Superior temporal gyrus (tissue), 1 donor: ENCODE measurements around the gene KCNH2.

Source experiments
- DNase-seq: peaks from one replicate; pipeline ENCODE4 v3.0.0-alpha.2; 2016; ENCODE audit errors: extremely low spot score

Gene KCNH2

GRCh38 chr7:150947761-150948651 is 30.1 kb downstream of the KCNH2 start:
- DNase-seq: no peak

GRCh38 chr7:150947241-150947745 is 30.8 kb downstream of the KCNH2 start:
- no peak for DNase-seq

GRCh38 chr7:150946421-150947240 is 31.5 kb downstream of the KCNH2 start:
- no peak for DNase-seq

GRCh38 chr7:150945853-150946420 is 32.2 kb downstream of the KCNH2 start:
- DNase-seq: peak; percentile 37

GRCh38 chr7:150945171-150945852 is 32.8 kb downstream of the KCNH2 start:
- DNase-seq: no peak

- no peak for DNase-seq
Measured at GRCh38 chr7:150944066-150945042, 33.8 kb downstream of the KCNH2 start.

GRCh38 chr7:150943453-150943814 is 34.7 kb downstream of the KCNH2 start:
- DNase-seq: no peak

GRCh38 chr7:150942591-150943452 is 35.3 kb downstream of the KCNH2 start:
- DNase-seq: no peak

GRCh38 chr7:150942001-150942590 is 36.0 kb downstream of the KCNH2 start:
- DNase-seq: no peak

GRCh38 chr7:150941351-150942000 is 36.6 kb downstream of the KCNH2 start:
- no peak for DNase-seq

- no peak for DNase-seq
Measured at GRCh38 chr7:150940431-150941102, 37.6 kb downstream of the KCNH2 start.

- no peak for DNase-seq
Measured at GRCh38 chr7:150939466-150939865, 38.7 kb downstream of the KCNH2 start.

- DNase-seq: no peak
Measured at GRCh38 chr7:150939052-150939451, 39.1 kb downstream of the KCNH2 start.

- DNase-seq: no peak
Measured at GRCh38 chr7:150938566-150938965, 39.6 kb downstream of the KCNH2 start.

GRCh38 chr7:150937848-150938561 is 40.1 kb downstream of the KCNH2 start:
- no peak for DNase-seq

- no peak for DNase-seq
Measured at GRCh38 chr7:150936018-150936417, 42.1 kb downstream of the KCNH2 start.

- DNase-seq: no peak
Measured at GRCh38 chr7:150935149-150935548, 43.0 kb downstream of the KCNH2 start.
